Osteoblast (primary cell): ENCODE measurements around the gene A4GALT. TPM values are rescaled to one million over a fixed set of nuclear protein-coding genes. Genes with fewer than 3 reads are reported as not detected.
A peak's percentile ranks its signal among the peaks of the same experiment; 100 is the strongest.
"Not testable (repeated sequence)": the region's sequence is repeated elsewhere in the genome, so short reads cannot be mapped to it uniquely, and the experiment has no call there.

Experiments used
- DNase-seq: peaks from one replicate; pipeline ENCODE4 v3.0.0; 2011; ENCODE audit warnings: low spot score, mixed read lengths; ENCODE audit not compliant: insufficient read length; ENCODE audit errors: missing footprints
- H2AFZ ChIP-seq: 2 replicates; pipeline ENCODE4 v1.6.0; 2011; ENCODE audit warnings: mild to moderate bottlenecking, low read length
- H3K27ac ChIP-seq: 2 replicates; pipeline ENCODE4 v1.5.1; 2011; ENCODE audit warnings: mild to moderate bottlenecking, low read depth, low read length, moderate library complexity
- H3K27me3 ChIP-seq: 2 replicates; pipeline ENCODE4 v1.6.0; 2012; ENCODE audit warnings: mild to moderate bottlenecking, control low read depth, inconsistent platforms, low read length, moderate library complexity; ENCODE audit not compliant: insufficient read depth
- H3K36me3 ChIP-seq: 2 replicates; pipeline ENCODE4 v1.5.1; 2011; ENCODE audit warnings: mild to moderate bottlenecking, low read length, control low read depth, moderate library complexity; ENCODE audit not compliant: insufficient read depth
- H3K4me1 ChIP-seq: 2 replicates; pipeline ENCODE4 v1.5.1; 2011; ENCODE audit warnings: mild to moderate bottlenecking, low read length, control low read depth, moderate library complexity; ENCODE audit not compliant: insufficient read depth
- H3K4me2 ChIP-seq: 2 replicates; pipeline ENCODE4 v1.6.0; 2011; ENCODE audit warnings: mild to moderate bottlenecking, low read length; ENCODE audit not compliant: insufficient read depth
- H3K4me3 ChIP-seq: fragments of 200-600 bp; sonication (generic); 3 replicates; pipeline ENCODE4 v1.5.1; 2012; ENCODE audit warnings: mild to moderate bottlenecking, low read length, inconsistent platforms; ENCODE audit not compliant: insufficient read depth
- H3K79me2 ChIP-seq: 2 replicates; pipeline ENCODE4 v1.6.0; 2012; ENCODE audit warnings: mild to moderate bottlenecking, low read length, control low read depth, inconsistent platforms; ENCODE audit not compliant: insufficient read depth
- H3K9me3 ChIP-seq: 2 replicates; pipeline ENCODE4 v1.5.1; 2011; ENCODE audit warnings: low read depth, low read length, control low read depth
- H4K20me1 ChIP-seq: 2 replicates; pipeline ENCODE4 v1.6.0; 2012; ENCODE audit warnings: mild to moderate bottlenecking, low read length, control low read depth; ENCODE audit not compliant: insufficient read depth
- CTCF ChIP-seq: IDR thresholded peaks from 2 replicates; pipeline ENCODE4 v1.5.1; 2011; ENCODE audit warnings: mild to moderate bottlenecking, low read depth, low read length, moderate library complexity; ENCODE audit errors: extremely low read depth
- total RNA-seq: library from RNA; depleted of rRNA; stranded (reverse); fragments of >200 nt; gene quantifications from 2 replicates; pipeline ENCODE4 v1.2.3, GENCODE V29; 2012

The A4GALT gene
- total RNA-seq, 1 donor: 19.9 TPM

GRCh38 chr22:42676059-42676607 is 44.5 kb downstream of the A4GALT start:
- no peak for TF ChIP-seq CTCF
- Histone ChIP-seq H3K27me3 (no peaks in the 10 kb centered on the region), H3K79me2 (no peaks in the 10 kb centered on the region), H3K36me3 (no peaks in the 10 kb centered on the region), H3K4me1 (peaks cover 27% of the 10 kb centered on the region), H3K27ac (peak overlapping the region; percentile 68), H4K20me1 (no peaks in the 10 kb centered on the region), H3K4me2 (peak overlapping the region; percentile 29), H2AFZ (no peak overlapping the region), H3K9me3 (peaks cover 3% of the 10 kb centered on the region), H3K4me3 (no peak overlapping the region)
- DNase-seq: peak; percentile 90

GRCh38 chr22:42673898-42674401 is 46.7 kb downstream of the A4GALT start:
- H3K79me2 ChIP-seq: no peaks in the 10 kb centered on the region
- no peaks in the 10 kb centered on the region for H3K36me3 ChIP-seq
- H4K20me1 ChIP-seq: no peaks in the 10 kb centered on the region
- H3K27me3 ChIP-seq: no peaks in the 10 kb centered on the region
- H3K4me3 ChIP-seq: no peak overlapping the region
- no peak overlapping the region for H3K4me2 ChIP-seq
- H3K27ac ChIP-seq: no peak overlapping the region
- peaks cover 2% of the 10 kb centered on the region for H3K9me3 ChIP-seq
- TF ChIP-seq CTCF: no peak
- H3K4me1 ChIP-seq: peaks cover 16% of the 10 kb centered on the region
- DNase-seq: peak; percentile 36
- no peak overlapping the region for H2AFZ ChIP-seq

- not testable (repeated sequence) for H3K9me3 ChIP-seq, H3K4me3 ChIP-seq, H3K36me3 ChIP-seq, H3K4me2 ChIP-seq, H3K27ac ChIP-seq, H3K79me2 ChIP-seq, H3K27me3 ChIP-seq, DNase-seq, H4K20me1 ChIP-seq, H2AFZ ChIP-seq
- peaks cover 16% of the 10 kb centered on the region for H3K4me1 ChIP-seq
Measured at GRCh38 chr22:42673071-42673470, 47.6 kb downstream of the A4GALT start.

DNA sequence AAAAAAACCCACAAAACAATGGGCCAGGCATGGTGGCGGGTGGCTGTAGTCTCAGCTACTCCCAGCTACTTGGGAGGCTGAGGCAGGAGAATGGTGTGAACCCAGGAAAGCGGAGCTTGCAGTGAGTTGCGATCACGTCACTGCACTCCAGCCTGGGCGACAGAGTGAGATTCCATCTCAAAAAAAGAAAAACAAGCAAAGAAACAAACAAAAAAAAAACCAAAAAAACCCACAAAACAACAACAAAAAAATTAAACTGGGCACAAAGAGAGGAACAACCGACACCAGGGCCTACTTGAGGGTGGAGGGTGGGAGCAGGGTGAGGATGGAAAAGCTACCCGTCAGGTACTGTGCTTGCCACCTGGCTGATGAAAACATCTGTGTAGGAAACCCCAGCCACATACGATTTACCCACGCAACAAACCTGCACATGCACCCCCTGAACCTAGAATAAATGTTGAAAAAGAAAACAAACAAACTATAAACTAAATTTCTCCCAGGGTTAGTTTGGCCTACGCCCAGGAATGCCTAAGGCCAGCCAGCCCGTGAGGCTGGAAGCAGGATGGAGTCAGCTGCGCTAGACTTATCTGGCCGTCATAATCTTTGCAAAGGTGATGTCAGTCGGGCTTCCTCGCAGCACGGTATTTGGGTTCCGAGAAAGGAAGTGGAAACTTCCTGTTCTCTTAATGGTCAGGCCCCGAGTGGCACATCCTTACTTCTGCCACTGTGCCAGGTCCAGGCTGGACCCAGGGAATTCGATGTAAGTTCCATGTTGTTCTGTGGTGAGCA is 49.6 kb downstream of the A4GALT start:
- H2AFZ ChIP-seq: peak overlapping the region; percentile 31

More for the DNA sequence above, 49.6 kb downstream of the A4GALT start:
- no peak for TF ChIP-seq CTCF
- no peak overlapping the region for H3K4me3 ChIP-seq
- no peak for DNase-seq
- H3K27me3 ChIP-seq: no peaks in the 10 kb centered on the region
- H3K4me1 ChIP-seq: peaks cover 11% of the 10 kb centered on the region
- no peaks in the 10 kb centered on the region for H3K36me3 ChIP-seq
- no peak overlapping the region for H3K27ac ChIP-seq
- no peak overlapping the region for H3K4me2 ChIP-seq
- H3K9me3 ChIP-seq: no peaks in the 10 kb centered on the region
- no peaks in the 10 kb centered on the region for H4K20me1 ChIP-seq
- H3K79me2 ChIP-seq: no peaks in the 10 kb centered on the region
